ENCODE measurements around the gene ASIC4.

DNA sequence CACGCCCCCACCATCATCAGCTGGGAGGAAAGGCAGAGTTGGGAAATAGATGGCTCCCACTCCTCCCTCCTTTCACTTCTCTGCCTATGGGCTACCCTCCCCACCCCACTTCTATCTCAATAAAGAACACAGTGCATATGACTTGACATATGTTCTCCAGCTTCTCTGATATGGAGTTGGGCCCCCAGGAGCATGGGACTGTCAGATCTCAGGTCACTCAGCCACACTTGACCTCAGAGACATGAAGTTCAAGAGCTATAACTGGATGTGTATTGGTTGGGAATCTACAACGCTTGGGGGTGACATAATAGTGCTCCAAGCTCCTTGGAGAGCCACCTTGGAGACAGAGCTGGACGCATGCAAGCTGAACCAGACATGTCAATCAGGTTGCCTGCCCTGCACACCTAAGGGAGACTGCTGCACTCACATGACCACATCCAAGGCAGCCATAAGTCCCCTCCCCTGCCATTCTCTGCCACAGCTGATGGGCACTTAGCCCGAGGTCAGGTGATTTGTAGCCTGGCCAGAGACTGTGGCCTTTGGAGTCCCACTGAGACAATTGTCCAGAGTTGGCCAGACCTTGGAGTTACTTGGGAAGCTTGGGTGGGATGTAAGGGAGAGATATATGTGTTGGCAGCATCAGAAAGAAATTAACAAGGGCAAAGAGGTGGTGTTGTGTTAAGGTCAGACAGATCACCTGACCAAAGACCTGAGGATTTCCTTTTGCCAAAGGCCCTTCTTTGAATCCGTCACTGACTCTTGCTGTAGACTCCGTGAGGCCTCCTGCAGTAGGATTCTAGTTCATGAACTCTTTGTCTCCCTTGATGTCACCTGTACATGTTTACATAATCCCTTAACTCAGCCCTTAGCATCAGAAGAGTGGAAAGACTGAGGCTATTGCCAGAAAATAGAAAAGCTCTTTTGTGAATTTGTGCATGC is 61.6 kb downstream of the ASIC4 start:
- TF ChIP-seq POLR2A (IDR thresholded peaks at IDR 0.05; ENCODE audit: low read depth, low read length) = no peak
- TF ChIP-seq CTCF (conservative IDR thresholded peaks at IDR 0.05; ENCODE audit: low read depth, low read length) = no peak
- no peak for TF ChIP-seq USF2 (IDR thresholded peaks at IDR 0.05; ENCODE audit: low read depth, low read length)
- TF ChIP-seq RAD21 (IDR thresholded peaks at IDR 0.05; ENCODE audit: low read length) = no peak
- TF ChIP-seq FOS (IDR thresholded peaks at IDR 0.05; ENCODE audit: low read depth, low read length) = no peak
- TF ChIP-seq MAFK (IDR thresholded peaks at IDR 0.05; ENCODE audit: low read depth, low read length) = no peak
- TF ChIP-seq CEBPB (IDR thresholded peaks at IDR 0.05; ENCODE audit: low read depth, low read length) = no peak
